Activated CD4-positive, alpha-beta T cell treated with anti-CD3 and anti-CD28 coated beads, Interleukin-2, amount 50 U/mL, for 48 hours (primary cell): ENCODE data around the gene ADAMTS17.

Experiments used
- DNase-seq, 2 experiments: peaks; one replicate each; pipeline ENCODE4 v3.0.0-alpha.2; 2020

Gene ADAMTS17

DNA sequence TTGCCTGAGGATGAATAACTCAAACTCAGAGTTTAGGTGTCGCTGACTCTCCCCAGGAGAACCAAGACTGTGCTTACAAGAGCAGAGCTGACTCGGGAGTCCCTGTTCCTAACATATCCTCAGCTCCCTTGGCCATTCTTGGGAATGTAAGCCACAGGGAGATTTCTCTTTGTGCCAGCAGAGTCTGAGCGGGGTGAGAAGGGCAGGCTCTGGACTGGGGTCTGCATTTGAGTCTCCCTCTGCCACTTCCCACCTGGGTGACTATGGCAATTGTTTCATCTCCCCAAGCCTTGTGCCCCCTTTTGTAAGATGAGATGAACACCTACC lies 126.0 kb downstream of the ADAMTS17 start:
- DNase-seq = no peak

DNA sequence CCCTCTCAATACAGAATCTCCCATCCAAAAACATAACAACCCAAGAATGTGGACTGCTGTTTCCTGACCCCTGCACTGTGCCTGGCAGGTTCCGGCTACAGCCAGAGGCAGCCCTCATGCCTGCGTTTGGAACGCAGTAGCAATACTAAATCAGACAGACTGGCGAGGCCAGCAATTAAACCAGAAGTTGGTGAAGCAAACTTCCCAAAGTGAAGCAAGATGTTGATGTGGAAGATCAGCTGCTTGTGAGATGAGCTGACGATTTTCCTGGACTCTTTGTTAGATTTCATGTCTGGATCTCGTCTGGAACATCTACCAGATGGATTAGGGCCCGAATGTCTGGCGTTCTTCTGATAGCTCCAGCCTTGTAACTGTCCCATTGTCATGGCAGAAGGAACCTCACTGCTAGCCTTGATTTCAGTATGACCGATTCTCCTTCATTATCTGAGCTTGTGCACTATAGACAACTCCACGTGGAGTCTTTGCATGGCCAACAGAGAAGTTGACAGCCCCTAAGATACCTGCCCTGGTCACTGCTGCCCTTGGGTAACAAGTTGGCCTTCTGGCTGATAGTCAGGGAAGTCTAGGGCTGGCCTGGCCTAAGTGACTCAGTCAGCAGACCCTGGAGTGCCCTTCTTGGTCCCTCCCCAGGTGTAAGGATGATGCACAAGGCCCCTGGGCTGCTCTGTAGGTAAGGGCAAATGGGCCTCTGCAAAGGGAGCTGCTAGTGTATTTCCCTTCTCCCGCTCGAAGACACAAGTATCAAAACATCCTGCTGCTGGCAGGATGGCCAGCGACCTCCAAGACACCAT lies 126.5 kb downstream of the ADAMTS17 start:
- DNase-seq = no peak

DNA sequence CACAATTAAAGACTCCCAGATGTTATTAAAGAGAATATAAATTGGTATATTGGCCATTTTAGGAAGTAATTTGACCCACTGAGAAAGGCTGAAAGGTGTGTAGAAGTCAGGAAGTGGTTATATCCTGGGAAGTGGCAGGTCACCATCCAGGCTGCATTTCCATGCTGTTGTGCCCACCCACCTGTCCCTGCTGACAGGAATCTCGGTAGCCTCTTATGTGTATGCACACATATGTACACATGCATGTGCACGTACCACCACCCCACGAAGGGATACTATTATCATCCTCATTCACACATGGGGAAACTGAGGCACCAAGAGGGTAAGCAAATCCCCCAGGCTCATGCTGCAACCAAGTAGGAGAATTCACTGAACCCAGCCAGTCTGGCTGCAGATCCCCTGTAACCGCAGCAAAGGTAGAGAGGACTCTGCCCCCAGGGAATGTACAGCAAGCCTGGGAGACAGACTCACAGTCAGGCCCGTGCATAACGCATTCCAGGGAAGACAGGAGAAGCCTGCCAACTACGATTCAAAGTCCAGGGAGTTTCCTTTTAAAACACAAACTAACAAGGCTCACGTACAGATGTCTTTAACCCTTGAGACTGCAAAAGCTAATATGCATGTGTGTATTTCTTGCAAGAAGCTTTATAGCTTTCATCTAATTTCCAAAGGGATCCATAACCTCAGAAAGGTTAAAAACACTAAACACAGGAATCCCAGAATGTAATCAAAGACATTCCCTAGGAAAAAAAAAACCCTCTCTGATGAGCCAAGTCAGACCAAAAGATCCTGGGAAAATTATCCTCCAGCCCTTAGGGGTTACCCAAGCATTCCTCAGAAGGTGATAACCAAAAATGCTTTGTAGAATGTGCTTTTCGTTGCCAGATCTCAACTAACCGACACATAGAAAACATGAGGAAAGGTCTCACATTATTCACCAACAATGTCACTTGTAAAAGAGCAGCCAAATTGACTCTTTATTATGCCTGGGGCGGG lies 129.6 kb downstream of the ADAMTS17 start:
- no peak for DNase-seq

DNA sequence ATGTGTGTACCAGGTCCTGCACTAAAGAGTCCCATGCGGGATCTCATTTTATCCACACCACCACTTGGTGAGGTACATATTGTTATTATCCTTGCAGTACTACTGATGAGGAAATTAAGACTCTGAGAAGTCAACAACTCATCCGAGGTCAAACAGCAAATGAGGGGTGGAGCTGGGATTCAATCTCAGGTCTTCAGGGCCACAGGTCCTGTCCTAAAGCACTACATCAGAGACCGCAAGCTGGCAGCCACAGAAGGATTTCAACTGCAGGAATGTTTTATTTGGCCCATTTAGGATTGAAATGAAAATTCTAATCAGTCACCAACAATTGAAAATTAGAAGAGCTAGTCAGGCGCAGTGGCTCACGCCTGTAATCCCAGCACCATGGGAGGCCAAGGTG lies 131.4 kb downstream of the ADAMTS17 start:
- no peak for DNase-seq

DNA sequence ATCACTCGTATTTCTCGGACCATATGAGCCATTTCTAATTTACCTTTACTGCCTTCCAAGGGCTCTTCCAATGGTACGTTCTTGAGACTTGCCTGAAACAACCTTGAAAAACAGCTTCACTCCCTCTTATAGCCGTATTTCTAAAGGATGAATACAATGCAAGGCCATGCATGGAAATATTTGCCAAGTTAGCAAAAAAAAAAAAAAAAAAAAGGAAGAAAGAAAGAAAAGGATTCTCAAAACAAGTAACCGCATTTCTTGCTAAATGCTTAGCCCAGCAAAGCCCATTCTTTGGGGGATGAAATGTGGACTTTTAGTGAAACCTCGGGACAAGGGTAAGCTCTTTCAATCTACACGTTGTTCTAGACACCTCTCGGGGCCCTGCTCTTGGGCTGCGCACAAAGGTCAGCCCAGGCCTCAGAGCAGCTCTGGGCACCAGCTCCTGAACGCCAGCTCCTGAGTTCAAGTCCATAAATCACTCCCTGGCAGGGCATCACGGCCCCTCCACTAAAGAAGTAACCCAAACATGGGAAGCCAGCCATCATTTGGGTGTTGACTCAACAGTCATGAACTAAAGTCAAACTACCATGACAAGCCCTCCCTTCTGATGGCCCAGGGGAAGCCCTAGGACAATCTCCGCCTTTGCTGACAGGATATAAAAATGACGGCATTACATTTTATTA lies 132.7 kb downstream of the ADAMTS17 start:
- DNase-seq = no peak

DNA sequence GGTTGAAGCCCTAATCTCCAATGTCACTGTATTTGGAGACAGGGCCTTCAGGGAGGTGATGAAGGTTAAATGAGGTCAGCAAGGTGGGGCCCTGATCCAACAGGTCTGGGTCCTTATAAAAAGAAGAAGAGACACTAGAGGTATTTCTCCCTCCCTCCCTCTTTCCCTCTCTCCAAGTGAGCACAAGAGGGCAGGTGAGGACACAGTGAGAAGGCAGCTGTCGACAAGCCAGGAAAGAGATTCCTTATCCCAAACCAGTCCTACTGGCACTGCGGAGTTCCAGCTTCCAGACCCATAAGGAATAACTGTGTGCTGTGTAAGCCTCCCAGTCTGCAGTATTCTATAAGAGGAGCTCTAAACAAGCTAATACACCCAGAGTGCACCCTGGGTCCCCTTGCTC lies 134.7 kb downstream of the ADAMTS17 start:
- DNase-seq = no peak

DNA sequence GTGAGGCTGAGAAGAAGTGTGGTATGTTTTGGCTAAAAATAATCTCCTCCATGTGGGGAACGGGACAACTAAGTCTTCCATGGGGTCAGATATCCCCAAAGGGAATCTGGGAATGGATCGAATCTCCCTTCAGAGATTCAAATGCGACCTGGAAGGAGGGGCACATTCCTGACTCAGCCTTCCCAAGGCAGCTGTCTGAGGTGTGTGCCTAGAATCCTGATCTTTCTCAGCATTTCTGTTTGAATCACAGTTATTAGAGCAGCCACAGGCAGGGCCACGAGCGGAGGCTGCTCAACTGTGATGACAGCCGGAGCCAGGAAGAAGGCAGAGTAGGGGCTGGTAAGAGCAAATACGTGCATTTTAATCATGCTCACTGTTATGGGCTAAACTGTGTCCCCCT lies 135.1 kb downstream of the ADAMTS17 start:
- DNase-seq = no peak

DNA sequence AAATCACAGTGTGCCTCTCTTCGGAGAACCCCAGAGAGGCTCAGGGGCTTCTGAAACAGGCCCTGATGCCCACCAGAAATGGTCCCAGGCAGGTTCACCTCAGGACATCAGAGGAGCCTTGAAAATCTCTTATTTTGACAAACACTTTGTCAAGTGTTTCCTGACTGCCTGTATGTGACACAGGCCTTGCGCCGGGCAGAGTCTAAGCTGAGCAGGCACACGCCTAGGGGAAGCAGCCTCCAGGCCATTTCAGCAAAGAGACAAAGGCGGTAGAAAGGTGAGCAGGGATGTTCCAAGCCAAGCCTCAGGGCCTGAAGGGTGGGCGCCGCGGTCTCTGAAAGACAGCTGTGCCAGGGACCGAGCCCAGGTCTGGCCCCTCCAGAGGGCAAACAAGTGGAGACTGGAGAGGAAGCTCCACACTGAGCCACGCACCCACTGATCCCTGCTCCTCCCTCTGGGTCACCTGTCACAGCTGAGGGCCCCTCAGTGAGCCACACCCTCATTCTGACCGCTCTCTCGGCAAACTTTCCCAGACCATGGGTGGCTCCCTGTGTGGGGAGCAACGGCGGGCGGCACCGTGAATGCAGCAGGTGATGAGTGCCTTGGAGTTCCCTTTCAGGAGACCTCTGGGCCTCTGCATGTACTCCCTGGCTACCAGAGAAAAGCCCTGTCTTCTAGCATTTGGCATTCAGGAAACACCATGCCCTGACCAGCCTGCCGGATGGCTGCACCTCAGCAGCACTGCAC lies 136.1 kb downstream of the ADAMTS17 start:
- no peak for DNase-seq

DNA sequence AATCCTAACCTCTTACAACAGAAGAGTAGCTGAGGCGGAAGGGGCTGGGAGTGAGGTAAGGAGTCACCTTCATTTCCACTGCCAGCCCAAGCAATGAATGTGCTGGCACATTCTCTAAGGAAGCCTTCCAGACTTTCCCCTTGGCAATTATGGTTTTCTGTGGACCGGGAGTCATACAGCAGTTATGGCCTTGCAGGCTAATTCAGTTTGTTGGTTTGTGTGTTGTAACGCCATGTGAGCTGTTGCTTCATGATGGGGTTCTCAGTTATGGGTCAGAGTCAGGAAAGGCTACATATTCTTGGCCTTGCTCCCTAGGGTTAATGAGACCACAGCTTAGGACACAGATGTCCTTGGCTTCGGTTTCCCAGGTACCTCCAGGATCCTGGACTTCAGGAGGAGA lies 137.0 kb downstream of the ADAMTS17 start:
- no peak for DNase-seq

DNA sequence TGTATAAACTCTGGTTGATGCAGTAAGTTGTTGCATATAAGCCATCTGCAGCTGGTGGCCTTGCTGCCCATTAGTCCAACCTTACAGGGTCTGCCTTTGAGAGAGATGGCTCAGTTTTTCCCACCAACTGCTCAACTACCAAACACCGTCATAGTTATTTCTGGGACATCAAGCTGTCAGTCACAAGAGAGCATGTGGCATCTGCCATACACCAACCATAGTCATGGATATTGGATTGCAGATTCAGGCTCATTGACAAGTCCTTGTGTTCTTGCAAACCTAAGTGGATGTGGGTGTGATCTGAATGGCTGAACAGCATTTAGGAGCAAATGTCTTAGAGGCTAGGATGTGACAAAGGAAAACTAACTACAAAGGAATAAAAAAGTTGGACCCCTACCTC lies 137.6 kb downstream of the ADAMTS17 start:
- DNase-seq = no peak

DNA sequence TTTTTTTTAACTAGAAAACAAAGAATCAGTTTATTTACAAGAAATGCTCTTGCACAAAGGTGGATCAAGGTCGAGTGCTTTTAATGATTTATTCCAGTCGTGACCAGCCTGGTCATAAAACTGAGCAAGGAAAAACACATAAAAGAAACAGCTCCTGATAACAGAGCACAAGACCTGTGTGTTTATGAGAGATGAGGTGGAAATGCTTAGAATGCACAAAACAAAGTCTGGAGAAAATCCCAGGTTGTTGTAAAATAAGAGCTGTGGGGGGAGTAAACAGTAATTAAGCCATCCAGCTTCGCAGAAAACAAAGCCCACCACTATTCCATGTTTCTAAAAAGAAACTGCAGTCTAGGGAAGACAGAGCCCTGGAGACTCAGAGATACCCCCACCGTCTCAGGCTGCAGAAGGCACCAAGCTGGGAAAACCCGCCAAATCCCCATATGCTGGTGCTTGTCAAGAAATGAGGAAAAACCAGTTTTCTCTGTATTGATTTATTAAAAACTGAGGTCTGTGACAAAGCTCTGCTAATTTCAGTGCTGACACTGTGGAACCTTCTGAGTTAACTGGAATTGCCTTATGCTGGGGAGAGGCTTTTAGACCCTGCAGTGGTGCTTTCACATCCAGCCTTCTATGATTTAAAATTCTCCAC lies 139.3 kb downstream of the ADAMTS17 start:
- DNase-seq = no peak

DNA sequence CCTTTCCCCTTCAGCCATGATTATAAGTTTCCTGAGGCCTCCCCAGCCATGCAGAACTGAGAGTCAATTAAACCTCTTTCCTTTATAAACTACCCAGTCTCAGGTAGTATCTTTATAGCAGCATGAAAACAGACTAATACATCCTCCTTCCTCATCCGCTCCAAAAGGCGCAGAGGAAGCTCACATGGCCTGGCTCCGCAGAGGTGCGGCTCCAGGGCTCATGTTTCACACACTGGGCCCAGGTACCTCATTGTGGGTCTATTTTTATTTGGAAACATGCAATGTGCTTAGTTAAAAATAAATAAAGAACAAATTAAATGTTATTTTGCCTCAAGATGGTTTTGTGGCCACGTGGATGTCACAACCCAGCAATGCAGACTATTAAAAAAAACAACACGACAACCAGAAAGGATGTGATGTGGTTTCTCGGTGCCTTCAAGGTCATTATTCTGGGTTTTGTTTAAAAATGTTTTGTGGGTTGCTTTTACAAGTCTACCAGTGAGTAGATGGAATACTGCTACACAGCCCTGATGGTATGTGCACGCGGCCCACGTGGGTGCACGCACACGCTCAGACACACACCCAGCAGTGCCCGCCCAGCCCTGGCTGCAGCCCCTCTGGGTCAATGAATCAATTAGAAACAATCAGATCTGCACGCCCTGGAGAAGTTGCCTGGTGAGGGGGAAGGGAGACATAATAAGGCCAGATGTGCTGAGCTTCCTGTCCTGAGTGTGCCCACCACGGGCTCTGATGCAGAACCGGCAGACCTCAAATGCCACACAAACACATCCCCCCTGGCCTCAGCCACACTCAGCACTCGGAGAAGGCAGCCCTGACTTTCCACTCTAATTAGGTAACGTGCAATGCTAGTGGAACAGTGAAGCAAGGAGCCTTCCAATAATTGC lies 140.1 kb downstream of the ADAMTS17 start:
- DNase-seq = peak; percentile 4 to 10

DNA sequence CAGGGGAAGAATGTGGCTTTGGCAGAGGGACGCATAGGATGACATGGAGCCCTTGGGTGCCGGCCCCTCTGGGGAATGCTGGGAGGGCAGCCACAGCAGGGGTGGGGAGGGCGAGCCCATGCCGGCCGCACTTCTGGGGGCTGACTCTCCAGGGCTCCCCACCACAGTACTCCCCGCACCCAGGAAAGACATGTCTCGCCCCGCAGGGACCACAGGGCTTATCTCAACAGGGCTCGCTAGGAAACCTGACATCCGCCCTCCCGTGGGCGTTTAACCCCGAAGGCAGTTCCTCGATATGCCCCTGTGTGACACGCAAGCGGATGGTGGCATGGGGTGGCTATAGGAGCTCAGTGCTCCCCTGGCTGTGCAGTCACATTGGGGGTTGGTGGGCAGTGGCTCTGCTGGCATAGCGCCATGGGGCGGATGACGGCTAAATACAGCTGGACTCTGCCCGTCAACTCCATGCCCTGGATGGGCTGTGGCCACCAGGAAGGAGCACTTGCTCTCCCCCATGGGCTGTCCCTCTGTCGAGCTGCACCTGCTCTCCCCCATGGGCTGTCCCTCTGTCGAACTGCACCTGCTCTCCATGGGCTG lies 141.4 kb downstream of the ADAMTS17 start:
- DNase-seq = no peak

DNA sequence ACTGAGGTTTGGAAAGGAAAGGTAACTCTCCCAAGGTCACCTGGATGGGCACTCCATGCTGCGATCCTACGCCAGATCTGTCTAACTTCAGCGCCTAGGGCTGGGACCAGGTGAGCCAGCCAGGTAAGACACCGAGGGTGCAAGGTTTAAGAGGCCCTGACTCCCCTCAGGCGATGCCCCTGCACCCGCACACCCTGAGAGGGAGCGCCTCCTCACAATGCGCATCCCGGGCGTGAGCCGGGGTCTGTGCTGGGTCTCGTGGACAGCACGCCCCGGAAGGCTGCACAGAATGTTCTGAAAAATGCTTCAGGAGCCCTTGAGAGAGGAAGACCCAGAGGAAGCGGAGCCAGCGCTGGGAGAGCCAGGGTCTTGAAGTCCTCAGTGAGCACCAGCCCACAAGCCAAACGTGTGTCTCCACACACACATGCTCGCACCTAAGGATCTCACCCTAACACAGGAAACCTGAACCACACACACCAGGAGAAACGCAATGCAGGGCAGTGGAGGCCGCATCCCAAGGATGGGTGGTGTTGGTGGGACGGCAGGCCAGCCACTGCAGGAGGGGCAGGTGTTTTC lies 142.0 kb downstream of the ADAMTS17 start:
- no peak for DNase-seq

DNA sequence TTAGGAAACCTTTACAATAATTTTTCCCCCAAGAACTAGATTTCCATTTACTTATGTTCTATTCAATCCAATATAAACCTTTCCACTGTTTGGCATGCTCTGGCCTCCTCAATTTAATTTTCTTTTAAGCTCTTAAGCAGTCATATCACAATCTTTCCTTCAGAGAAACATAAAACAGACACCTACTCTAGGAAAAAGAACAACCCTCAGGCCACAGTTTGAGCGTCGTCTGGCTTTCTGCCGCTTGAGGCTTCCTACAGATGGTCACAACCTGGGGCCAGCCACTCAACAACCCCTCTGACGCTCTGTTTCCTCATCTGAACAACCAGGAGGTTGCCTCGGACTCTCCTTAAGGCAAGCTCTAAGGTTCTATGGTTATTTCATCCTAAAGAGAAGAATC lies 143.3 kb downstream of the ADAMTS17 start:
- DNase-seq = no peak

DNA sequence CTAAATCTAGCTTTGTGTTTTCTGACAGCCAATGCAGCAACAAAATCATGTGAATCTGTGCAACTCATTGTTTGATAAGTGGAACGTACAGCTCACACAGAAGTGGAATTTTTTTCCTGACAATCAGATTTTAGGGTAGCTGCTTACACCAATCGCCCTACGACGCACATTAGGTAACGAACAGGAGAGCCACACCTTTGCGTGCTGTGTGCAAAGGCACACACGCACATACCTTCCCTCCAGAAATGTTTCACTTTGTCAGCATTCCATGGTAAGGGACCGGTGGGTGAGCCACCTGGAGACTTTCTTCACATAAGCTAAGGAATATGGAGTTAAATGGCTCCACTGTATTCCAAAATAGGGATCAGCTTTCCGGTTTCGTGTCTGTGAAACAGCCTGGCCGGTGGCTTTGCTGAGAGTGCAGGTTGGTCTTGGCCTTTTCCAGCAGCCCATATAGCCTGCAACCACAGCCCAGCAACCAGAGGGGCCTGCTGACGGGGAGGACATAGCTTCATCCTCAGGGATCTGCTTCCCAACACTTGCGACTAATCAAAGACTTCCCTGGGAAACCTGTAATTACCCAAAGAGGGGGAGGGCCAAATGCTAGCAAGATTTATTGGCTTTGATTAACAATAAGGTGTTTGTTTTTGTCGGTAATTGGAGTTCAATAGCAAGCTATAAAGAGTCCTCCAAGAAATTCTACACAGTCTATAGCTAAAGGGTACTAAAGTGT lies 145.3 kb downstream of the ADAMTS17 start:
- no peak for DNase-seq

DNA sequence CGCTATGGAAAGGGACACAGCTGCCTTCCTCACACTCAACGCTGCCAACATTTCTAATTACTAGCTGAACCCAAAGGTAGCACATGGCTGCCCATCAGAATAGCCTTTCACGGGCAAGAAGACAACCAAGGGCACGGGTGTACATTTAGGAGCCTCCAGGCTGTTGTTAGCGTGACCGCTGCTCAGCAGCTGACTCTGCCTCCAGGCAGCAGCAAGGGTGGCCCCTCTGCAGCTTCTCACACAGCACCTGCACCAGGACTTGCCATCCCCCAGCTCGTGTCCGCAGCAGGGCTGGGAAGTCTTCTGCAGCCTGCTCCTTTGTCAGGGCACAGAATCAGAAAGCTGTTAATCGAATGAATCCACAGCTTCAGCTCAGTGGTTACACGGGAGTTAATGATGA lies 146.8 kb downstream of the ADAMTS17 start:
- DNase-seq = no peak

DNA sequence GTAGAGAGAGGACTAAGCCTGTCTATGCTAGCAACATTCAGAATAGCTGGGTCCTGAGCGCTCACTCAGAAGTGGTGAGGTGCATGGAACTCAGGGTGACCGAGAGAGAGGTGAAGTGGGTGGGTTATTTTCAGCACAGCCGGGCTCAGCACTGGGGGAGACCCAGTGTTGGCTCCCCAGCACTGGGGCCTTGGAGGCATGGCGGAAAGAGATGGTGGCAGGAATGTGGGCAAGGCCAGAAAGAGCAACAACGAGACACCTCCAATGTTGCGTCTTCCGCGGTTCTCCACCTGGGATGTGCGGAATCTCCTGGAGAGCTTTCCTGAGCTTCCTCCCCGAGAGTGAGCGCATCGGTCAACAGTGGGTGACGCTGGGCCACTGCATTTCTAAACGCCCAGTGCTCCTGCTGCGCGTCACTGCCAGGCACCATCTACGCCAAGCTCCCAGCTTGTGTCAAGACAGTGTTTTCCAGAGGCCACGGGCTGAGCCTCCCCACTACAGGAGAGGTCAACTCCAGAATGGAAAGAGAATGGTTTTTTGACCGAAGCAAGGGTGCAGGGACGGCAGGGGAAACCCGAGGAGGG lies 148.4 kb downstream of the ADAMTS17 start:
- no peak for DNase-seq
